Measurements from ENCODE around the gene ALG6.
A peak's percentile ranks its signal among the peaks of the same experiment; 100 is the strongest.

Gene ALG6

GRCh38 chr1:63367215-63368103, at the start of gene ALG6:
Gene ALG6, plus strand, starts transcription at chr1:63367627. Its CDS starts 3,351 bp downstream, at chr1:63370978.
- DNase-seq, result peak; percentile 51 to 85

GRCh38 chr1:63317817-63318152, 49.6 kb upstream of the ALG6 start:
- DNase-seq, result no peak

- DNase-seq, result no peak
Measured at GRCh38 chr1:63318201-63318979, 49.0 kb upstream of the ALG6 start.

GRCh38 chr1:63319046-63320021, 48.1 kb upstream of the ALG6 start:
- DNase-seq, result no peak

GRCh38 chr1:63320022-63320721, 47.3 kb upstream of the ALG6 start:
- no peak for DNase-seq

- no peak for DNase-seq
Measured at GRCh38 chr1:63321066-63321784, 46.2 kb upstream of the ALG6 start.

GRCh38 chr1:63321785-63322113, 45.7 kb upstream of the ALG6 start:
- no peak for DNase-seq

GRCh38 chr1:63322114-63322943, 45.1 kb upstream of the ALG6 start, which contains the start of gene FOXD3:
Gene FOXD3, plus strand, starts transcription at chr1:63322567. Its CDS starts 492 bp downstream, at chr1:63323059.
- DNase-seq, result peak; percentile 17 to 73

- DNase-seq, result peak; percentile 7 to 34
Measured at GRCh38 chr1:63322944-63323864, 44.2 kb upstream of the ALG6 start.

GRCh38 chr1:63323865-63324778, 43.3 kb upstream of the ALG6 start:
- DNase-seq, result no peak

- no peak for DNase-seq
Measured at GRCh38 chr1:63324779-63325119, 42.7 kb upstream of the ALG6 start.

- DNase-seq, result no peak
Measured at GRCh38 chr1:63325279-63325985, 42.0 kb upstream of the ALG6 start.

GRCh38 chr1:63326106-63326472, 41.3 kb upstream of the ALG6 start:
- DNase-seq, result no peak

GRCh38 chr1:63326473-63327380, 40.7 kb upstream of the ALG6 start:
- no peak for DNase-seq

- DNase-seq, result peak; percentile 38 to 73
Measured at GRCh38 chr1:63327417-63328054, 39.9 kb upstream of the ALG6 start.

GRCh38 chr1:63328122-63328521, 39.3 kb upstream of the ALG6 start:
- no peak for DNase-seq

Data from SW 1271 (cell line).